Neuronal stem cell (in vitro differentiated cells): ENCODE measurements around the gene GLDC.

Source experiments
- DNase-seq: peaks from one replicate; pipeline ENCODE4 v3.0.0-alpha.2; 2013; ENCODE audit warnings: low spot score
- H2AFZ ChIP-seq: one replicate; pipeline ENCODE4 v1.6.1; 2013; ENCODE audit warnings: mild to moderate bottlenecking, low read length, inconsistent platforms
- H2AK5ac ChIP-seq: 2 replicates; pipeline ENCODE4 v1.6.1; 2013; ENCODE audit warnings: low read depth, mild to moderate bottlenecking, inconsistent platforms, low read length, moderate library complexity, mixed read lengths
- H2BK120ac ChIP-seq: 2 replicates; pipeline ENCODE4 v1.6.1; 2013; ENCODE audit warnings: low read depth, mild to moderate bottlenecking, inconsistent platforms, low read length, moderate library complexity, mixed read lengths
- H2BK12ac ChIP-seq: one replicate; pipeline ENCODE4 v1.6.1; 2013; ENCODE audit warnings: low read length, inconsistent platforms
- H2BK15ac ChIP-seq: 2 replicates; pipeline ENCODE4 v1.6.1; 2013; ENCODE audit warnings: mild to moderate bottlenecking, low read length, inconsistent platforms, mixed read lengths
- H2BK5ac ChIP-seq: one replicate; pipeline ENCODE4 v1.6.1; 2013; ENCODE audit warnings: inconsistent platforms, mild to moderate bottlenecking, low read length, moderate library complexity
- H3K14ac ChIP-seq: one replicate; pipeline ENCODE4 v1.6.1; 2013; ENCODE audit warnings: low read length, inconsistent platforms
- H3K18ac ChIP-seq: 2 replicates; pipeline ENCODE4 v1.6.1; 2013; ENCODE audit warnings: low read length, inconsistent platforms
- H3K23ac ChIP-seq: 2 replicates; pipeline ENCODE4 v1.6.1; 2013; ENCODE audit warnings: low read depth, mild to moderate bottlenecking, mixed read lengths, low read length, inconsistent platforms; ENCODE audit not compliant: poor library complexity
- H3K27ac ChIP-seq: replicated peaks from 3 replicates; pipeline ENCODE4 v1.5.1; 2013; ENCODE audit warnings: low read length, inconsistent platforms
- H3K27me3 ChIP-seq, 3 experiments: 2 replicates each; pipeline ENCODE4 v1.6.1; 2013; ENCODE audit warnings: low read length in 3 of 3, mild to moderate bottlenecking in 2 of 3, inconsistent platforms in 1 of 3, low read depth in 1 of 3, mixed read lengths in 1 of 3, moderate library complexity in 1 of 3; ENCODE audit not compliant: control insufficient read depth in 3 of 3, insufficient read depth in 3 of 3
- H3K36me3 ChIP-seq, 2 donors: replicated peaks in 1 of 2; 2 replicates each; pipeline ENCODE4 v1.6.1; 2013; ENCODE audit warnings: low read length in 2 of 2; ENCODE audit not compliant: control insufficient read depth in 2 of 2, insufficient read depth in 2 of 2
- H3K4ac ChIP-seq: 2 replicates; pipeline ENCODE4 v1.6.1; 2013; ENCODE audit warnings: inconsistent platforms, mild to moderate bottlenecking, low read length, moderate library complexity
- H3K4me1 ChIP-seq, 2 donors: 1 replicate in 1 of 2; 2 replicates in 1 of 2; pipeline ENCODE4 v1.6.1; 2013; ENCODE audit warnings: low read length in 2 of 2, low read depth in 1 of 2; ENCODE audit not compliant: control insufficient read depth in 2 of 2, insufficient read depth in 1 of 2
- H3K4me2 ChIP-seq: one replicate; pipeline ENCODE4 v1.6.1; 2013; ENCODE audit warnings: mild to moderate bottlenecking, low read length, inconsistent platforms; ENCODE audit not compliant: insufficient read depth, poor library complexity, severe bottlenecking
- H3K4me3 ChIP-seq, 2 donors: 2 replicates each; pipeline ENCODE4 v1.5.1; 2013; ENCODE audit warnings: low read length in 2 of 2, mild to moderate bottlenecking in 2 of 2, inconsistent platforms in 1 of 2, moderate library complexity in 1 of 2
- H3K79me1 ChIP-seq: one replicate; pipeline ENCODE4 v1.6.1; 2013; ENCODE audit warnings: low read depth, mild to moderate bottlenecking, inconsistent platforms, low read length, moderate library complexity
- H3K9ac ChIP-seq: one replicate; pipeline ENCODE4 v1.6.1; 2013; ENCODE audit warnings: mild to moderate bottlenecking, low read depth, low read length, inconsistent platforms; ENCODE audit not compliant: poor library complexity
- H3K9me3 ChIP-seq, 2 donors: replicated peaks in 1 of 2; 2 replicates each; pipeline versions ENCODE3 to v1.6.1; 2013; ENCODE audit warnings: low read length in 2 of 2, mild to moderate bottlenecking in 2 of 2, inconsistent platforms in 1 of 2, low read depth in 1 of 2, mixed read lengths in 1 of 2, moderate library complexity in 1 of 2; ENCODE audit not compliant: control insufficient read depth in 2 of 2, insufficient read depth in 1 of 2
- H4K8ac ChIP-seq: one replicate; pipeline ENCODE4 v1.6.1; 2013; ENCODE audit warnings: low read depth, mild to moderate bottlenecking, inconsistent platforms, low read length, moderate library complexity
- H4K91ac ChIP-seq: one replicate; pipeline ENCODE4 v1.6.1; 2013; ENCODE audit warnings: low read length, low read depth, mild to moderate bottlenecking, inconsistent platforms; ENCODE audit not compliant: poor library complexity
- WGBS, 2 donors: extraction: QIAGEN DNeasy Blood & Tissue Kit; methylation state at CpG; one replicate each; pipeline ENCODE4 v1.1.7; 2013; ENCODE audit warnings: missing lambda C conversion rate in 2 of 2, mixed read lengths in 1 of 2; ENCODE audit not compliant: insufficient read length in 2 of 2, insufficient replicate concordance in 1 of 2; ENCODE audit errors: extremely low coverage in 2 of 2; 5-methylcytosine and 5-hydroxymethylcytosine counted together

GLDC gene

DNA sequence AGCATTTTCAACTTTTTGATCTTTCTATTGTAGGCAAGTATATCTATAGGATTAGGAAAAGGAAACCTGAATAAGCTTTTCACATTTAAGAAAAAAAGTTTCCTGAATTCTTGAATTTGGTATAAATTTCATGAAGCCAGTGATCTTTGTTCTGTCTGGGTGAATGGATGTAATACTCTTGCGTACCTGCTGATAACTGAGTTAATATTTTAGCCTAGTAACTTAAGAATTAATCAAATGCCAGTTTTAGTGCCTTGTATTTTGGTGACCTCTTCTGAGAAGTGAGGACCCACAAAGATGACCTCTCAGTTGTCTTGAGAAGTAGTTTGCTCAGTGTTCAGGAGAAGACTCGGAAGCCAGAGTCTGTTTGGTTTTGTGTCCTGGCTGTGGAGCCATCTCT lies 154.7 kb downstream of the GLDC start:
- Histone ChIP-seq H3K18ac (no peak overlapping the region), H2AFZ (no peak overlapping the region), H2BK15ac (no peak overlapping the region), H2BK5ac (no peak overlapping the region), H4K91ac (no peak overlapping the region), H3K4ac (no peak overlapping the region), H2BK12ac (no peak overlapping the region), H3K27ac (no peak overlapping the region), H2AK5ac (no peak overlapping the region), H4K8ac (no peak overlapping the region), H3K4me3 (no peak overlapping the region), H3K36me3 (peaks cover 2 to 94% of the 10 kb centered on the region in 2 donors), H3K9ac (no peak overlapping the region), H3K79me1 (no peaks in the 10 kb centered on the region), H2BK120ac (no peak overlapping the region), H3K9me3 (no peaks in the 10 kb centered on the region), H3K4me1 (no peaks in the 10 kb centered on the region), H3K14ac (no peak overlapping the region), H3K4me2 (no peak overlapping the region), H3K23ac (no peak overlapping the region), H3K27me3 (no peaks in the 10 kb centered on the region)
- WGBS, 2 donors = no CpG with 5 or more reads among the region's 2 CpGs
- no peak for DNase-seq

DNA sequence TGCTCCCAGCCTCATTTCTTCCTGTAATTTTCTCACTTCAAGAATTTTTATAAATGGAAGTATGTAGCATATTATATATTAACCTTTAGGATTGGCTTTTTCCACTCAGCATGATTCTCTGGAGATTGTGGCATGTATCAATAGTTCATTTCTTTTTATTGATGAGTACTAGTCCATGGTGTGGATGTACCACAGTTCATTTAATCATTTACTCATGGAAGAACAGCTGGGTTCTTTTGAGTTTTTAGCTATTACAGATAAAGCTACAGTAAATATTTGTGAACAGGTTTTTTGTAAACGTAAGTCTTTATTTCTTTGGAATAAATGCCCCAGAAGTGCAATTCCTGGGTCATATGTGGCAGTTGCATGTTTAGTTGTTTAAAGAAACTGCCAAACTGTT lies 156.4 kb downstream of the GLDC start:
- Histone ChIP-seq H3K4me1 (no peaks in the 10 kb centered on the region), H2BK15ac (no peak overlapping the region), H3K27ac (no peak overlapping the region), H2BK5ac (no peak overlapping the region), H3K9me3 (no peaks in the 10 kb centered on the region), H3K4ac (no peak overlapping the region), H3K18ac (no peak overlapping the region), H4K8ac (no peak overlapping the region), H3K4me2 (no peak overlapping the region), H2AK5ac (no peak overlapping the region), H2BK120ac (no peak overlapping the region), H3K27me3 (no peaks in the 10 kb centered on the region), H3K4me3 (no peak overlapping the region), H2BK12ac (no peak overlapping the region), H3K14ac (no peak overlapping the region), H2AFZ (no peak overlapping the region), H3K36me3 (peaks cover 2 to 92% of the 10 kb centered on the region in 2 donors), H3K23ac (no peak overlapping the region), H4K91ac (no peak overlapping the region), H3K9ac (no peak overlapping the region), H3K79me1 (no peaks in the 10 kb centered on the region)
- WGBS, 2 donors = no CpG with 5 or more reads among the region's 1 CpG
- DNase-seq = no peak

DNA sequence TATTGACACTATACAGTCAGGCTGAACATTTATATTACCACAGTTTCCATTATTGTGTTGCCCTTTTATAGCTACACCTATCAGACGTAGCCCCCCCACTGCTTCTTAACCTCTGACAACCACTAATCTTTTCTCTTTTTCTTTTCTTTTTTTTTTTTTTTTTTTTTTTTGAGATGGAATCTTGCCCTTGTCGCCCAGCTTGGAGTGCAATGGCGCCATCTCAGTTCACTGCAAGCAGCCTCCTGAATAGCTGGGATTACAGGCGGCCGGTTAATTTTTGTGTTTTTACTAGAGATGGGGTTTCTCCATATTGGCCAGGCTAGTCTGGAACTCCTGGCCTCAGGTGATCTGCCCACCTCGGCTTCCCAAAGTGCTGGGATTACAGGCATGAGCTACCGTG lies 157.1 kb downstream of the GLDC start:
- H4K8ac ChIP-seq = no peak overlapping the region
- H3K4ac ChIP-seq = no peak overlapping the region
- no peak overlapping the region for H3K23ac ChIP-seq
- no peak overlapping the region for H3K27ac ChIP-seq
- no peak overlapping the region for H3K4me2 ChIP-seq
- H3K27me3 ChIP-seq = no peaks in the 10 kb centered on the region
- no peak overlapping the region for H2BK5ac ChIP-seq
- H3K36me3 ChIP-seq = peaks cover 2 to 91% of the 10 kb centered on the region in 2 donors
- no peak overlapping the region for H2AK5ac ChIP-seq
- H2AFZ ChIP-seq = no peak overlapping the region
- DNase-seq = no peak
- no peak overlapping the region for H3K4me3 ChIP-seq
- H3K9ac ChIP-seq = no peak overlapping the region
- H3K79me1 ChIP-seq = no peaks in the 10 kb centered on the region
- H3K14ac ChIP-seq = no peak overlapping the region
- no peaks in the 10 kb centered on the region for H3K4me1 ChIP-seq
- no CpG with 5 or more reads among the region's 7 CpGs for WGBS, 2 donors
- no peak overlapping the region for H3K18ac ChIP-seq
- H4K91ac ChIP-seq = no peak overlapping the region
- H2BK15ac ChIP-seq = no peak overlapping the region
- no peaks in the 10 kb centered on the region for H3K9me3 ChIP-seq
- no peak overlapping the region for H2BK120ac ChIP-seq
- no peak overlapping the region for H2BK12ac ChIP-seq

DNA sequence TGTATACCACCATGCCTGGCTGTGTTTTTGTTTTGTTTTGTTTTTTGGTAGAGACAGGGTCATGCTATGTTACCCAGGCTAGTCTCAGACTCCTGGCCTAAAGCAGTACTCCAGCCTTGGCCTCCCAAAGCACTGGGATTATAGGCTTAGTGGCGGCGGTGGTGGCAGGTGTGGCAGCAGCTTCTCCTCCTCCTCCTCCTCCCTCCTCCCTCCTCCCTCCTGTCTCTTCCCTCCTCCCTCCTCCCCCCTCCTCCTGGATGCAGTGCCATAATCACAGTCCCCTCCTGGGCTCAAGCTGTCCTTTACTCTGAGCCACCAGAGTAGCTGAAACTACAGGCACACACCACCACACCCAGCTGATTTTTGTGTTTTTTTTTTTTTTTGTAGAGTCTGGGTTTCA lies 161.3 kb downstream of the GLDC start:
- H3K4me2 ChIP-seq = no peak overlapping the region
- H2BK5ac ChIP-seq = no peak overlapping the region
- H2BK15ac ChIP-seq = no peak overlapping the region
- no peak overlapping the region for H3K23ac ChIP-seq
- no peaks in the 10 kb centered on the region for H3K79me1 ChIP-seq
- H3K4ac ChIP-seq = no peak overlapping the region
- no peaks in the 10 kb centered on the region for H3K4me1 ChIP-seq
- no peak overlapping the region for H4K8ac ChIP-seq
- H3K14ac ChIP-seq = no peak overlapping the region
- no peak overlapping the region for H2AK5ac ChIP-seq
- no peak overlapping the region for H4K91ac ChIP-seq
- H3K9ac ChIP-seq = no peak overlapping the region
- no peak for DNase-seq
- no peaks in the 10 kb centered on the region for H3K9me3 ChIP-seq
- H3K4me3 ChIP-seq = no peak overlapping the region
- no peak overlapping the region for H3K27ac ChIP-seq
- H2AFZ ChIP-seq = no peak overlapping the region
- no peak overlapping the region for H3K18ac ChIP-seq
- WGBS, 2 donors = no CpG with 5 or more reads among the region's 2 CpGs
- H2BK120ac ChIP-seq = no peak overlapping the region
- no peaks in the 10 kb centered on the region for H3K27me3 ChIP-seq
- no peak overlapping the region for H2BK12ac ChIP-seq
- H3K36me3 ChIP-seq = peaks cover 1 to 95% of the 10 kb centered on the region in 2 donors
